Natural killer cell (primary cell): ENCODE measurements around the gene SMARCD2. TPM values are rescaled to one million over a fixed set of nuclear protein-coding genes. Genes with fewer than 3 reads are reported as not detected.
A peak's percentile ranks its signal among the peaks of the same experiment; 100 is the strongest.
"Not testable (repeated sequence)": the region's sequence is repeated elsewhere in the genome, so short reads cannot be mapped to it uniquely, and the experiment has no call there.

Experiments used
- ATAC-seq, 3 donors: fragments of 150-1000 bp in 2 of 3; fragments of 200-7000 bp in 1 of 3; cut with Tn5 transposase; 1 replicate in 1 of 3; 2 replicates in 2 of 3; pipeline ENCODE4 v1.10.0; 2021; ENCODE audit warnings: mild to moderate bottlenecking in 2 of 3, moderate library complexity in 2 of 3
- DNase-seq, 2 donors: peaks; one replicate each; pipeline versions ENCODE4 v3.0.0 to v3.0.0-alpha.2; 2013 to 2021; ENCODE audit warnings: mixed read lengths in 1 of 2
- H3K27ac ChIP-seq: one replicate; pipeline ENCODE4 v1.5.1; 2013; ENCODE audit warnings: mild to moderate bottlenecking, low read length
- H3K27me3 ChIP-seq: one replicate; pipeline ENCODE4 v1.6.1; 2013; ENCODE audit warnings: low read length; ENCODE audit not compliant: control insufficient read depth, insufficient read depth
- H3K36me3 ChIP-seq: one replicate; pipeline ENCODE4 v1.6.1; 2013; ENCODE audit warnings: low read length; ENCODE audit not compliant: control insufficient read depth, insufficient read depth
- H3K4me1 ChIP-seq: one replicate; pipeline ENCODE4 v1.6.1; 2013; ENCODE audit warnings: low read length; ENCODE audit not compliant: control insufficient read depth, insufficient read depth
- H3K4me3 ChIP-seq: one replicate; pipeline ENCODE4 v1.5.1; 2013; ENCODE audit warnings: low read length
- H3K9me3 ChIP-seq: one replicate; pipeline ENCODE4 v1.6.1; 2013; ENCODE audit warnings: low read length; ENCODE audit not compliant: control insufficient read depth, insufficient read depth
- H3K27ac Mint-ChIP-seq, 2 donors: one replicate each; pipeline ENCODE4 v1.8.0; 2022; ENCODE audit warnings: mild to moderate bottlenecking in 2 of 2, mixed read lengths in 2 of 2, moderate library complexity in 1 of 2
- H3K27me3 Mint-ChIP-seq, 2 donors: one replicate each; pipeline ENCODE4 v1.8.0; 2022; ENCODE audit warnings: low read depth in 2 of 2, mixed read lengths in 2 of 2
- H3K36me3 Mint-ChIP-seq: one replicate; pipeline ENCODE4 v1.8.0; 2022; ENCODE audit warnings: mixed read lengths
- H3K4me1 Mint-ChIP-seq, 2 donors: one replicate each; pipeline ENCODE4 v1.8.0; 2022; ENCODE audit warnings: mixed read lengths in 2 of 2
- H3K4me3 Mint-ChIP-seq: one replicate; pipeline ENCODE4 v1.8.0; 2022; ENCODE audit warnings: mild to moderate bottlenecking, moderate library complexity, mixed read lengths
- H3K9me3 Mint-ChIP-seq, 2 donors: one replicate each; pipeline ENCODE4 v1.8.0; 2022; ENCODE audit warnings: mixed read lengths in 2 of 2
- CTCF ChIP-seq: fragments of 200-600 bp; IDR thresholded peaks from one replicate; pipeline ENCODE4 v1.8.0; 2022; ENCODE audit warnings: antibody characterized with exemption
- whole genome bisulfite sequencing: methylation state at CpG from one replicate; pipeline ENCODE4 v1.1.7; 2013; ENCODE audit warnings: missing lambda C conversion rate; ENCODE audit not compliant: insufficient coverage; 5-methylcytosine and 5-hydroxymethylcytosine counted together
- intact Hi-C: fragments of 100-400 bp; cut with micrococcal nuclease; formaldehyde crosslinking; loops from one replicate; pipeline ENCODE4 v1.14.2; 2022
- total RNA-seq, 4 donors: library from RNA; stranded (reverse); fragments of 120-200 nt in 1 of 4; gene quantifications; one replicate each; pipeline versions ENCODE4 v1.2.3 to v1.2.4, GENCODE V29; 2013 to 2022

Gene SMARCD2
- total RNA-seq, 3 donors from 2014 or later (not counting 1 experiment from before 2014, with no cell fraction given), result 131 to 162 (median 139) TPM

DNA sequence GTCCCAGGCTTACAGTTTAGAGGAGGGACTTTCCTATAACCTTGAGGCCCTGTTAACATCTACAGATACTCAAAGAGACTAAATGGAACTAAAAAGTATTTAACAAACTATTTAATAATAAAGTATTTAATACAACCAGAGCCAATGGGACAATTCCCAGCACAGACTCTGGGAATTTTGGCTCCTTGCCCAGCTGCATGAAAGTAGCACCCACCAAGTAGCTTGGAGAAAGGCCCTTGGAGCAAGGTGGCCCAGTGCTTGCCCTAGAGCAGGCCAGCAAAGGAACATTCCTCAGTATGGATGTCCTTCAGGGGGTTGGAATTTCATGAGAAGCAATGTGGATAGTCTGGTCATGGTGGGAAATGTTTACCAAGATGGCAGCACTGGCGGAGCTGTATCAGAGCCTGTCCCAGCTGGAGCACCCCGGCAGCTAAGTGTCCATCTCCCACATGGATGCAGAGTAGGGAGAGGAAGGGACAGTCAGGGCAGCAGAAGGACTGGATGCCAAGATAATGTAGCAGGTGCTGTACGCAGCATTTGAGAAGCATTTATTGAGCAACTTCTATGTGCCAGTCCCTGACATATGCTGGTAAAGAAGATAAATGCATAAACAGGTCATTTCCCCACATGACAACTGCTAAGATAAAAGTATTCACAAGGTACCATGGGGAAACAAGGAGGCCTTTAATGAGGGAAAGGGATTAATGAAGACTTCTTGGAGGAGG is 5.2 kb upstream of the SMARCD2 start:
- Mint-ChIP-seq H3K4me1 (peaks cover 27 to 30% of the 10 kb centered on the region in 2 donors), H3K27me3 (no peaks in the 10 kb centered on the region), H3K36me3 (no peaks in the 10 kb centered on the region), H3K9me3 (no peaks in the 10 kb centered on the region), H3K4me3 (peak overlapping the region; percentile 82), H3K27ac (peak overlapping the region; percentile 88 to 90)
- H3K4me3 ChIP-seq, result no peak overlapping the region
- ATAC-seq (no peak), DNase-seq (peak in 1 of 2 donors; percentile 4)
- peaks cover 26% of the 10 kb centered on the region for H3K4me1 ChIP-seq
- H3K9me3 ChIP-seq, result no peaks in the 10 kb centered on the region
- TF ChIP-seq CTCF, result no peak
- intact Hi-C loops, result no loop called here
- WGBS, result 67% methylated on average over 3 of the region's 3 CpGs
- H3K27ac ChIP-seq, result no peak overlapping the region
- no peaks in the 10 kb centered on the region for H3K27me3 ChIP-seq
- no peaks in the 10 kb centered on the region for H3K36me3 ChIP-seq

GRCh38 chr17:63845509-63845908 is 3.0 kb upstream of the SMARCD2 start:
- Mint-ChIP-seq H3K36me3 (no peaks in the 10 kb centered on the region), H3K4me1 (peaks cover 42 to 47% of the 10 kb centered on the region in 2 donors), H3K4me3 (no peak overlapping the region), H3K27me3 (no peaks in the 10 kb centered on the region), H3K9me3 (no peaks in the 10 kb centered on the region), H3K27ac (no peak overlapping the region)
- DNase-seq, result no peak
- Histone ChIP-seq H3K9me3 (no peaks in the 10 kb centered on the region), H3K27ac (no peak overlapping the region), H3K4me3 (no peak overlapping the region), H3K36me3 (no peaks in the 10 kb centered on the region), H3K4me1 (peaks cover 43% of the 10 kb centered on the region), H3K27me3 (no peaks in the 10 kb centered on the region)
- no CpG with 5 or more reads among the region's 1 CpG for WGBS
- no peak for ATAC-seq
- TF ChIP-seq CTCF, result no peak
- intact Hi-C loops, result no loop called here

- ATAC-seq, result no peak
- Mint-ChIP-seq H3K36me3 (no peaks in the 10 kb centered on the region), H3K9me3 (no peaks in the 10 kb centered on the region), H3K27me3 (no peaks in the 10 kb centered on the region), H3K4me3 (peak overlapping the region; percentile 86), H3K4me1 (peaks cover 40 to 50% of the 10 kb centered on the region in 2 donors), H3K27ac (peak overlapping the region; percentile 89 to 92)
- no peaks in the 10 kb centered on the region for H3K27me3 ChIP-seq
- intact Hi-C loops, result loop anchor here (1.0 to 5.0 kb wide), 6 partner anchors 17 to 663 kb away; partner anchors contain the start of genes CCDC47, CEP95, DDX5 and FTSJ3
- peaks cover 51% of the 10 kb centered on the region for H3K4me1 ChIP-seq
- peak overlapping the region; percentile 95 for H3K27ac ChIP-seq
- no peak for TF ChIP-seq CTCF
- no peaks in the 10 kb centered on the region for H3K36me3 ChIP-seq
- H3K9me3 ChIP-seq, result no peaks in the 10 kb centered on the region
- 78% methylated on average over 8 of the region's 9 CpGs for WGBS
- no peak overlapping the region for H3K4me3 ChIP-seq
- peak in 1 of 2 donors; percentile 8 for DNase-seq
These were observed 1.6 kb upstream of the SMARCD2 start for GRCh38 chr17:63843910-63844677.

DNA sequence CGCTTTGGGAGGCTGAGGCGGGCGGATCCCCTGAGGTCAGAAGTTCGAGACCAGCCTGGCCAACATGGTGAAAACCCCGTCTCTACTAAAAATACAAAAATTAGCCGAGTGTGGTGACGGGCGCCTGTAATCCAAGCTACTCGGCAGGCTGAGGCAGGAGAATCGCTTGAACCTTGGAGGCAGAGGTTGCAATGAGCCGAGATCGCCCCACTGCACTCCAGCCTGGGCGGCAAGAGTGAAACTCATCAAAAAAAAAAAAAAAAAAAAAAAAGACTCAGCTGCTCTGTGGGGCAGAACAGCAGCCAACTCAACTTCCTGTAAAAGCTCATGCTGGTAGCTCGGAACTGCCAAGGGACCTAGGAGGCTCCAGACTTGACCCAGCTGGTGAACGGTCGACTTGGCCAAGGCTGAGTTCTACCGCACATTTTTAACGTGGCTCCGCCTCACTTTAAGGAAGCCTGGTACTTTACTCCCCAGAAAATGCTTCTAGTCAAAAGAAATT is 953 bp upstream of the SMARCD2 start:
- H3K27ac Mint-ChIP-seq, result peak overlapping the region; percentile 89 to 92
- not testable (repeated sequence) for H3K9me3 ChIP-seq, H3K36me3 ChIP-seq, H3K9me3 Mint-ChIP-seq, H3K27me3 Mint-ChIP-seq, H3K36me3 Mint-ChIP-seq, H3K27me3 ChIP-seq
- DNase-seq (peak; percentile 35 to 70), ATAC-seq (peak; percentile 11 to 19 (median 11))
- peak overlapping the region; percentile 86 for H3K4me3 Mint-ChIP-seq
- H3K4me1 ChIP-seq, result peaks cover 51% of the 10 kb centered on the region
- peaks cover 36 to 47% of the 10 kb centered on the region in 2 donors for H3K4me1 Mint-ChIP-seq
- peak overlapping the region; percentile 95 for H3K27ac ChIP-seq
- H3K4me3 ChIP-seq, result peak overlapping the region; percentile 93
- WGBS, result 1% methylated on average over 19 of the region's 19 CpGs
- intact Hi-C loops, result loop anchor here (1.0 to 5.0 kb wide), 6 partner anchors 16 to 663 kb away; partner anchors contain the start of genes CCDC47, CEP95, DDX5 and FTSJ3
